ENCODE measurements around the gene LRFN4. TPM values are rescaled to one million over a fixed set of nuclear protein-coding genes. Genes with fewer than 3 reads are reported as not detected.
A peak's percentile ranks its signal among the peaks of the same experiment; 100 is the strongest.

Gene LRFN4
- total RNA-seq, 1 experiment from 2014 or later, result 66.7 TPM

DNA sequence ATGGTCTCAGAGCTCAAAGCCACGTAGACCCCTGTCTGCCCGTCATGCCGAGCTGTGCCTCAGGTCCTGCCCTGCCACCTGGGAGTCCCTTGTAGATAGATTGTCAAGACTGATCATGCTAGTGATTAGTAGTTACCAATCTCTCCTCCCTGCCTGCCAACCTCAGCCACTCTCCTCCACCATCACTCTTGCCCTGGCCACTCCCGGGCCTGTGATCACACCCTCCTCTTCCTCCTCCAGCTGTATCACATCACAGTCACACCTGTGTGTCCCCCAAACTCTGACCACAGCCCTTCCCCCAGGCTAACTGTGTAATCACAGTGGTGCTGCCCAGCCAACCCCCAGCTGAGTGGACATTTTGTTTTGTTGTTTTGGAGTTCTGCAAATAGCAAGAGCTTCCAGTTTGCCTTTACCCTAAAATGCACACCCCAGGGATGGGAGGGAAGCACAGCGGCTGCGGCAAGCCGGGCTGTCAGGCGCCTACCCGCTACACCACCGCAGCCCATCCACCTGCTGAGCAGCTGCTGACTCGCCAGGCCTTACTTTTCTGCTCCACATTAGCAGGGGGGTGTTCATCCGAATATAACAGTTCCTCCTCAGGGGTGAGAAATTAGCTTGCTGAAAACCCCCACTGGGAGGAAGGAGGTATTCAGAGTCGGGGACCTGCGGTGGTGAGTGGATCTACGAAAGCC, 45.8 kb downstream of the LRFN4 start:
- Mint-ChIP-seq H3K27ac (peak overlapping the region in 2 of 3 experiments; percentile 78 to 84; a peak in 3 of 7 replicates), H3K27me3 (ENCODE audit: low read depth) (no peaks in the 10 kb centered on the region), H3K4me3 (no peak overlapping the region), H3K9me3 (no peaks in the 10 kb centered on the region; a peak in 1 of 5 replicates), H3K4me1 (peaks cover 41 to 48% of the 10 kb centered on the region in 2 experiments), H3K36me3 (ENCODE audit: insufficient read depth in 1 of 3, low read depth in 3 of 3) (no peaks in the 10 kb centered on the region)
- Histone ChIP-seq H3K4me1 (ENCODE audit: insufficient read depth, low read length) (peaks cover 8% of the 10 kb centered on the region; the same call in 1 of the 2 replicates), H2BK20ac (ENCODE audit: low read depth, low read length, poor library complexity, severe bottlenecking) (no peak overlapping the region), H2AFZ (ENCODE audit: low read length) (no peak overlapping the region), H4K5ac (ENCODE audit: insufficient read length, low read depth, low read length) (no peak overlapping the region), H3K9me3 (ENCODE audit: control insufficient read depth, low read depth, low read length) (no peaks in the 10 kb centered on the region), H4K20me1 (ENCODE audit: control insufficient read depth, insufficient read depth, insufficient read length) (no peaks in the 10 kb centered on the region), H4K8ac (replicated peaks; ENCODE audit: insufficient read length, low read depth, low read length) (no peak overlapping the region), H3K18ac (ENCODE audit: insufficient read length, low read depth, low read length) (no peak overlapping the region), H4K91ac (ENCODE audit: insufficient read length, low read depth, low read length) (no peak overlapping the region), H3K14ac (ENCODE audit: insufficient read depth, low read length) (no peak overlapping the region), H3K23ac (ENCODE audit: insufficient read length, low read depth, low read length) (no peak overlapping the region), H3K27me3 (ENCODE audit: insufficient read depth, low read length) (no peaks in the 10 kb centered on the region), H2BK5ac (ENCODE audit: insufficient read length, low read length) (no peak overlapping the region), H3K23me2 (ENCODE audit: insufficient read length, low read depth, low read length, poor library complexity, severe bottlenecking) (no peaks in the 10 kb centered on the region), H3T11ph (ENCODE audit: low read length) (no peak overlapping the region), H3K79me2 (ENCODE audit: insufficient read depth, low read length) (no peaks in the 10 kb centered on the region), H2AK5ac (ENCODE audit: insufficient read length, low read length) (no peak overlapping the region), H3K27ac (ENCODE audit: insufficient read length, low read depth, low read length) (no peak overlapping the region), H3K9ac (ENCODE audit: extremely low read depth, insufficient read length, low read length) (no peak overlapping the region), H3K4ac (ENCODE audit: low read depth, low read length) (no peak overlapping the region), H3K79me1 (ENCODE audit: insufficient read depth, low read depth, low read length, poor library complexity, severe bottlenecking) (no peaks in the 10 kb centered on the region), H3K4me2 (ENCODE audit: insufficient read depth, insufficient read length, low read length) (no peak overlapping the region), H2BK12ac (ENCODE audit: insufficient read length, low read depth, low read length) (no peak overlapping the region), H2BK120ac (ENCODE audit: low read depth, low read length, poor library complexity, severe bottlenecking) (no peak overlapping the region), H3K56ac (ENCODE audit: insufficient read length, low read depth, low read length) (no peak overlapping the region), H2BK15ac (ENCODE audit: low read depth, low read length) (no peak overlapping the region)
- no CpG with 5 or more reads among the region's 15 CpGs for WGBS (ENCODE audit: extremely low coverage, insufficient read length, low lambda C conversion rate)
- no peak for DNase-seq
- TF ChIP-seq CTCF (conservative IDR thresholded peaks at IDR 0.05), result no peak

Measured in H9 (cell line).